Tibial nerve (tissue), 4 donors: Measurements from ENCODE around the gene MKNK1. TPM values are rescaled to one million over a fixed set of nuclear protein-coding genes. Genes with fewer than 3 reads are reported as not detected.

Source experiments
- DNase-seq, 2 donors: peaks; one replicate each; pipeline ENCODE4 v3.0.0-alpha.2; 2019; ENCODE audit warnings: low spot score in 2 of 2
- H3K27ac ChIP-seq, 4 donors: fragments of 200-600 bp; sonication (generic) in 3 of 4; one replicate each; pipeline ENCODE4 v1.5.1; 2017 to 2019; ENCODE audit warnings: mild to moderate bottlenecking in 1 of 4
- H3K27me3 ChIP-seq, 2 donors: fragments of 200-600 bp; sonication (generic) in 1 of 2; one replicate each; pipeline versions ENCODE4 v1.5.1 to v1.6.0; 2017 to 2019
- H3K36me3 ChIP-seq, 3 donors: fragments of 200-600 bp; sonication (generic); one replicate each; pipeline ENCODE4 v1.5.1; 2018 to 2019
- H3K4me1 ChIP-seq, 4 donors: fragments of 200-600 bp; sonication (generic) in 3 of 4; one replicate each; pipeline ENCODE4 v1.5.1; 2017 to 2019
- H3K4me3 ChIP-seq, 4 donors: fragments of 200-600 bp; sonication (generic) in 3 of 4; one replicate each; pipeline ENCODE4 v1.5.1; 2017 to 2019; ENCODE audit warnings: mild to moderate bottlenecking in 1 of 4, moderate library complexity in 1 of 4
- H3K9me3 ChIP-seq, 4 donors: fragments of 200-600 bp; sonication (generic) in 3 of 4; one replicate each; pipeline ENCODE4 v1.5.1; 2017 to 2019
- EP300 ChIP-seq, 2 donors: sonication (generic); formaldehyde crosslinking; IDR thresholded peaks; one replicate each; pipeline ENCODE4 v1.6.1; 2017; ENCODE audit warnings: antibody characterized with exemption in 2 of 2, mild to moderate bottlenecking in 1 of 2
- POLR2A ChIP-seq, 2 donors: fragments of 450-650 bp; IDR thresholded peaks; one replicate each; pipeline ENCODE4 v1.6.1; 2017; ENCODE audit warnings: antibody characterized with exemption in 2 of 2, mild to moderate bottlenecking in 2 of 2, moderate library complexity in 2 of 2
- WGBS, 2 donors: methylation state at CpG; one replicate each; pipeline ENCODE4 v1.1.5; 2018; 5-methylcytosine and 5-hydroxymethylcytosine counted together
- total RNA-seq, 4 donors: library from RNA; depleted of rRNA; stranded (reverse); fragments of >200 nt; gene quantifications; one replicate each; pipeline ENCODE4 v1.1.0, GENCODE V29; 2016
- TF ChIP-seq, protein P1 (sequence below), 5 experiments: fragments of 200-600 bp in 3 of 5; fragments of 450-650 bp in 2 of 5; sonication (generic) in 3 of 5; IDR thresholded peaks; one replicate each; pipeline ENCODE4 v1.5.1; 2016 to 2019; ENCODE audit warnings: antibody characterized with exemption in 5 of 5, mild to moderate bottlenecking in 3 of 5, moderate library complexity in 2 of 5

Gene MKNK1
- total RNA-seq, 4 donors from 2014 or later, result 52.4 to 75.0 (median 66.5) TPM

DNA sequence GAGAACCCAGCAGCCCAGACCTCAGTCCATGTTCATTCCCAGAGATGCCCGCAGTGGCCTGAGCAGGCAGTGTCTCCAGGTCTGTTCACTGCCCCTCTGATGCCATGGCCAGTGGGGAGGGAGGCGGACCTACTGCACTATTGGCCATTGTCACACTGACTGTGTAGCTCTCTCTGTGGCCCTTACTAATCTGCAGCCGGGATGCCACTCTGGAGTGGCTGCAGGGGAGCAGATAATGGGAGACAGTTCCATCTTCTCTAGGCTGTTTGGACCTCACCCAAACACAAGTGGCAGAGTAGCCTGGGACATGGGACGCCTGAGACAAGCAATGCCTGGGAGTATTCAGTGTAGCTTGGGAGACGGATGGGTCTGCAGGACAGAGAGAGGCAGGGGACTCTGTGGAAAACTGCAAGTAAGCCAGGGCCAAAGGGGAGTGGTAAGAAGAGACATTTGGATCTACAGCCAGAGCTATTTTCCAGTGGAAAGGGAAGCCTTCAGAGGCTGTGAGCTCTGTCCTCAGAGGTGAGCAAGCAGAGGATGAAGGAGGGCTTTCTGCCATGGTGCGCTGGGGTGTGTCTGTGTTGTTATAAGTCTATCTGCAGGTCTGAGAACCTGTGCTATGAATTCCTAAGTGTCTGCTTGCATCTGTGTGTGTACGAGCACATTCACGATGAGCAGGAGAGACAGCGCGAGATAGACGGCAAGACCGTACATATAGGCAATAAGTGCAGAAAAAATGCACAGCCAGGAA is 87.7 kb downstream of the MKNK1 start:
- TF ChIP-seq, protein P1, sequence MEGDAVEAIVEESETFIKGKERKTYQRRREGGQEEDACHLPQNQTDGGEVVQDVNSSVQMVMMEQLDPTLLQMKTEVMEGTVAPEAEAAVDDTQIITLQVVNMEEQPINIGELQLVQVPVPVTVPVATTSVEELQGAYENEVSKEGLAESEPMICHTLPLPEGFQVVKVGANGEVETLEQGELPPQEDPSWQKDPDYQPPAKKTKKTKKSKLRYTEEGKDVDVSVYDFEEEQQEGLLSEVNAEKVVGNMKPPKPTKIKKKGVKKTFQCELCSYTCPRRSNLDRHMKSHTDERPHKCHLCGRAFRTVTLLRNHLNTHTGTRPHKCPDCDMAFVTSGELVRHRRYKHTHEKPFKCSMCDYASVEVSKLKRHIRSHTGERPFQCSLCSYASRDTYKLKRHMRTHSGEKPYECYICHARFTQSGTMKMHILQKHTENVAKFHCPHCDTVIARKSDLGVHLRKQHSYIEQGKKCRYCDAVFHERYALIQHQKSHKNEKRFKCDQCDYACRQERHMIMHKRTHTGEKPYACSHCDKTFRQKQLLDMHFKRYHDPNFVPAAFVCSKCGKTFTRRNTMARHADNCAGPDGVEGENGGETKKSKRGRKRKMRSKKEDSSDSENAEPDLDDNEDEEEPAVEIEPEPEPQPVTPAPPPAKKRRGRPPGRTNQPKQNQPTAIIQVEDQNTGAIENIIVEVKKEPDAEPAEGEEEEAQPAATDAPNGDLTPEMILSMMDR (IDR thresholded peaks at IDR 0.05), result no peak
- TF ChIP-seq EP300 (IDR thresholded peaks at IDR 0.05), result no peak
- no peak for TF ChIP-seq POLR2A (IDR thresholded peaks at IDR 0.05)
- Histone ChIP-seq H3K9me3 (no peaks in the 10 kb centered on the region), H3K4me1 (no peaks in the 10 kb centered on the region), H3K36me3 (no peaks in the 10 kb centered on the region), H3K27me3 (peaks cover 0 to 43% of the 10 kb centered on the region in 2 donors), H3K27ac (no peak overlapping the region), H3K4me3 (no peak overlapping the region)
- no peak for DNase-seq
- 51 to 57% methylated on average over 12 of the region's 12 CpGs for WGBS, 2 donors

DNA sequence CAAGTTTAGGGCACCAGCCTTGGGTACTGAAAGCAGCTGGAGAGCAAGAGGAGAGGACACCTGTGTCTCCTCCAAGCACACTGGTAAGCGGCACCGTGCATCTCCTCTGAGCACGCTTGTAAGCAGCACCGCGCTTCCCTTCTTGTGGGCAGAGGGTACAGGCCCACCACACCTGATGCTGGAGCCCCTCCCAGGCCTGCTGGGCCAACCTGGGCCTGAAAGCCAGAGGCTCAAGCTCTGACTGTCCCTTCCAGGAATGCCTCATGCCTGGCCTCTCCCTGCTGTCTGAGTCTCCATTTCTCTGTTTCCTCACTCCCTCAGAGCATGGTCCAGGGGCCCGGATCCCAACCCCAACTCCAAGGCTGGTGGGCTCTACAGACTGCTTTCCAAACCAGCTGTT is 88.5 kb downstream of the MKNK1 start:
- no peak for DNase-seq
- Histone ChIP-seq H3K4me3 (no peak overlapping the region), H3K9me3 (no peaks in the 10 kb centered on the region), H3K27ac (no peak overlapping the region), H3K36me3 (no peaks in the 10 kb centered on the region), H3K4me1 (no peaks in the 10 kb centered on the region), H3K27me3 (peaks cover 0 to 41% of the 10 kb centered on the region in 2 donors)
- TF ChIP-seq, protein P1 (IDR thresholded peaks at IDR 0.05), result no peak
- TF ChIP-seq EP300 (IDR thresholded peaks at IDR 0.05) (no peak), POLR2A (IDR thresholded peaks at IDR 0.05) (no peak)
- WGBS, 2 donors, result 87 to 88% methylated on average over 4 to 6 of the region's 6 CpGs

DNA sequence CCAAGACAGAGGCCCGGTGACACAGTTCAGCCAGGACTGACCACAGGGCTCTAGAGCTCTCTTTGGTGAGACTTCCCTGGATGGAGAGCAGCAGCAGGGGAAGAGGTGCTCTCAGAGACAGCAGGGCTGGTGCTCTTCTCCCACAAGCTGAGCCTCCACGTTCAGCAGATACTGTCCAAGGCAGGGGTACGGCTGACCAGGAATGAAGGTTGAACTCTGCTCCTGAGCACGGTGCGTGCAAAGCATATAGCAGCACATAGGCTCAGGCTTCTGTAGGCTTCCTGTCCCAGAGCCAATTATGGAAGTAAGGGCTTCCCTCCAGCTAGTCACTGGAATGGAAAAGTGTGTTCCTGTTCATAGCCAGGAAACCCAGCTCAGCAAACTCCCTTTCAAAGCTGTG is 90.5 kb downstream of the MKNK1 start:
- Histone ChIP-seq H3K27ac (no peak overlapping the region), H3K4me3 (no peak overlapping the region), H3K27me3 (peaks cover 0 to 36% of the 10 kb centered on the region in 2 donors), H3K9me3 (no peaks in the 10 kb centered on the region), H3K36me3 (no peaks in the 10 kb centered on the region), H3K4me1 (no peaks in the 10 kb centered on the region)
- no peak for DNase-seq
- 60 to 83% methylated on average over 5 of the region's 5 CpGs for WGBS, 2 donors
- no peak for TF ChIP-seq EP300 (IDR thresholded peaks at IDR 0.05)
- TF ChIP-seq, protein P1 (IDR thresholded peaks at IDR 0.05), result no peak

DNA sequence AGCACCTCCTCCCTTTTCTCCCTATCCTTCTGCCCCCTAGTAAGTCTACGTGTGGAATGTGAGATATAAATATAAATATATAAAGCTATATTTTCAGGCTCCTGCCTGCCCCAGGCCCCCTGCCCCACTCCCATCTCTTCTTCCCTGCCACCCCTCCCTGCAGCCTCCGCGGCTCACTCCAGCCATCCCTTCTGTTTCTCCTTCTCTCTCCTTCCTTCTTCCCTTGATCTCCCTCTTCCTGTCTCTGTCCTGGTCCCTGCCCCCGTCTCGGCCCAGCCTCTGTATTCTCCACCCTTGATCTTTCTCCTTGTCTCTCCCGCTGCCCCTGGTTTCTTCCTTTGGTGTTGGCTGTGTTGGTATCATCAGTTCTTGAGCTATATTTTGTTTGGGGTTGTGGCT is 91.3 kb downstream of the MKNK1 start:
- H3K27ac ChIP-seq, result no peak overlapping the region
- no peak for DNase-seq
- 41 to 48% methylated on average over 6 of the region's 6 CpGs for WGBS, 2 donors
- H3K36me3 ChIP-seq, result no peaks in the 10 kb centered on the region
- no peaks in the 10 kb centered on the region for H3K9me3 ChIP-seq
- no peak overlapping the region for H3K4me3 ChIP-seq
- TF ChIP-seq, protein P1 (IDR thresholded peaks at IDR 0.05), result no peak
- TF ChIP-seq POLR2A (IDR thresholded peaks at IDR 0.05), result no peak
- TF ChIP-seq EP300 (IDR thresholded peaks at IDR 0.05), result no peak
- no peaks in the 10 kb centered on the region for H3K4me1 ChIP-seq
- peaks cover 0 to 28% of the 10 kb centered on the region in 2 donors for H3K27me3 ChIP-seq

DNA sequence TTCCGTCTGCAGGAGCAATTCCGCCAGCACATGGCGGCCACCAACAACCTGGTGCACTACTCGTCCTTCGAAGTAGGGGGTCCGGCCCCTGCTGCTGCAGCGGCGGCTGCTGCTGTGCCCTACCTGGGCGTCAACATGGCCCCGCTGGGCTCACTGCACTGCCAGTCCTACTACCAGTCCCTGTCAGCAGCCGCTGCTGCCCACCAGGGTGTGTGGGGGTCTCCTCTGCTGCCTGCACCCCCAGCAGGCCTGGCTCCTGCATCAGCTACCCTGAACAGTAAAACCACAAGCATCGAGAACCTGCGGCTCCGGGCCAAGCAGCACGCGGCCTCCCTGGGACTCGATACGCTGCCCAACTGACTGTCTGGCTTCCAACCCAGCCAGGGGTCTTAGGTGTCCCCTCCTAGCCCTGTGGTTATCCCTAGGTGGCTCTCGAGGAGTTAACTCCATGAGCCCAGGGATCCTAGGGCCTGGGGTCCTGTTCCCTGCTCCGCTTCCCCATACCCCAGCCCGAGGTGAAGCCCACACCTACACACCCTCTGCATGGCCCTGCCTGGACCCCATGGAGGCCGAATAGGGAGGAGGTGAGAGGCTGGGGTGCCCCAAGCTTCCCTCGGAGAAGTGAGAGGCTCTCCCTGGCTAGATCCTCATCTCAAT is 91.8 kb downstream of the MKNK1 start:
- no peaks in the 10 kb centered on the region for H3K9me3 ChIP-seq
- H3K4me3 ChIP-seq, result no peak overlapping the region
- peaks cover 0 to 23% of the 10 kb centered on the region in 2 donors for H3K27me3 ChIP-seq
- H3K4me1 ChIP-seq, result no peaks in the 10 kb centered on the region
- DNase-seq, result no peak
- TF ChIP-seq, protein P1 (IDR thresholded peaks at IDR 0.05), result no peak
- TF ChIP-seq POLR2A (IDR thresholded peaks at IDR 0.05) (no peak), EP300 (IDR thresholded peaks at IDR 0.05) (no peak)
- no peaks in the 10 kb centered on the region for H3K36me3 ChIP-seq
- WGBS, 2 donors, result 73 to 77% methylated on average over 17 to 21 of the region's 23 CpGs
- no peak overlapping the region for H3K27ac ChIP-seq
